ENCODE measurements around the gene SORT1.

- TF ChIP-seq CTCF (conservative IDR thresholded peaks at IDR 0.05; ENCODE audit: low read depth, low read length): no peak
- no peak for TF ChIP-seq EZH2 (IDR thresholded peaks at IDR 0.05; ENCODE audit: borderline replicate concordance, low read depth, low read length, poor library complexity, severe bottlenecking)
Measured at GRCh38 chr1:109393617-109394233, 4.0 kb downstream of the SORT1 start.

Measured in A673 (cell line).